ENCODE measurements around the gene CMYA5. TPM values are rescaled to one million over a fixed set of nuclear protein-coding genes. Genes with fewer than 3 reads are reported as not detected.

The CMYA5 gene
- total RNA-seq, 1 donor from 2014 or later: 0.74 TPM

Other genes starting within 250 kb of the CMYA5 start
- gene HOMER1, start 175.7 kb upstream of the CMYA5 start, total RNA-seq (ENCODE audit: unreplicated experiment): 19.7 TPM
- gene TENT2, start 77.4 kb upstream of the CMYA5 start, total RNA-seq (ENCODE audit: unreplicated experiment): 60.4 TPM

Measured in glutamatergic neuron (in vitro differentiated cells).